Ureter (tissue), 1 donor: ENCODE measurements around the gene UMODL1. TPM values are rescaled to one million over a fixed set of nuclear protein-coding genes. Genes with fewer than 3 reads are reported as not detected.

ENCODE experiments used
- DNase-seq: peaks from one replicate; pipeline ENCODE4 v3.0.0-alpha.2; 2020; ENCODE audit warnings: low spot score
- total RNA-seq: library from RNA; stranded (reverse); gene quantifications from one replicate; pipeline ENCODE4 v1.2.4, GENCODE V29; 2023
- donor health status: DM: yes; HTN: yes; CAD: no.

UMODL1 gene
- total RNA-seq, 1 donor from 2014 or later = not detected

DNA sequence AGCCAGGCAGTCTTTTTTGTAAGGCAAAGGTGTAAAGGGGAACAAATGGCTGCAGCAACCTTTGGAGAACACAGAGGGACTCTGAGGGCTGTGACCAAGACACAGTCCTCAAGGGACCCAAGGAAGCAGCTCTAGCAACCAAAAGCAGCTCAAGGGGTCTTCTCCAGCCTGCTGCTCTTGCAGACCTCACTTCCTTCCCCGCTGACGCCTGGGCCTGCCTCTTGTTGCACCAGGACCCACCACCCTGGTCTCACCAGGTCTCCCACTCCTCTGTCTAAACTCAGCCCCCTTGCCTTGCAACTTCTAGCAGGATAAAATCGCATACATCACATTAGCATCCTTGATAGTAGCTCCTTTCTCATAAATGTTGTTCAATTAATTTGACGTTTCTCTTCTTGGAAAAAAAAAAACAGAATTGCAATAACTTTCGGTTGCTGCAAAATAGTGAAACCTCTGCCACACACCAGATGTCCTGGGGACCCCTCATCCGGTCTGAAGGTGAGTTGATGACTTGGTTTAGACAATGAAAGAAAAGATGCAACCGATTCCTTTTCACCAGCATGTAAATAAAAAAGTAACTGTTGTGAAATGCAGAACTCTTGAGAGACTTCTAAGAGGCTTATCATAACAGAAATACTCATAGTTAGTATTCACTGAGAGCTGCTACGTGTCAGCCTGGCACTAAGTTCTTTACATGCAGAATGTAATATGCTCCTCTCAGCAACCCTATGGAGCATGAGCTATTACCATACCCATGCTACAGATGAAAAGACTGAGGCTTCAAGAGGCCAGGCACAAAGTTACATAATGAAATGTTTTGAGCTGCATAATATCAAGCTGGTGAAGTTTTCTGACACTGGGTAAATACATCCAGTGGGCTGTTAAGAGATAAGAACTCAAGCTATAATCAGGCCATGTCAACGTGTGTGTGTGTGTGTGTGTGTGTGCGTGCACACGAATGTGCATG lies 58.5 kb downstream of the UMODL1 start:
- DNase-seq = no peak

DNA sequence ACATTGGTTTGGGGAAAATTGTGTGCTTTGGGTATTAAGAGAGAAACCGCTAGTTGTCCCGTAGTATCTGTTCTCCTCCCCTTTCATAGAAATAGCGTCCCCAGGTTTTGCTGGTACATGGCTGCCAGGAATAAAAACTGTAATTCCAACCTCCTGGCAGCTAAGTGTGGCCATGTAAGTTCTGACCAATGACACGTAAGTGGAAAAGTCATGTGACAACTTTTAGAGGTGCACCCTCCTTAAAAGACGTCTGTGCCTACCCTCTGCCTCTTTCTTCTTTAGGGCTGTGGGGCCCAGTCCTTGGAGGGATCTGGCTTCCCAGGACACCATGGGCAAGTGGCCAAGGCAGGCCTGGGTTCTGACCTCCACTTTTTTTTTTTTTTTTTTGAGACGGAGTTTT lies 59.3 kb downstream of the UMODL1 start:
- no peak for DNase-seq

DNA sequence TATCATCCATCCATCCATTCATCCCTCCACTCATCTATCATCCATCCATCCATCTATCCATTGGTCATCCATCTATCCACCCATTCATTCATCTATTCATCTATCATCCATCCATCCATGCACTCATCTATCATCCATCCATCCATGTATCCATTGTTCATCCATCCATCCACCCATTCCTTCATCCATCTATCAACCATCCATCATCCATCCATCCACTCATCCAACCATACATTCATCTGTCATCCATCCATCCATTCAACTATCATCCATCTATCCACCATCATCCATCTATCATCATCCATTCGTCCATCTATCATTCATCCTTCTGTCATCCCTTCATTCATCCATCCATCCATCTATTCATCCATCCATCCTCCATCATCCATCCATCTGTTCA lies 61.1 kb downstream of the UMODL1 start:
- no peak for DNase-seq

DNA sequence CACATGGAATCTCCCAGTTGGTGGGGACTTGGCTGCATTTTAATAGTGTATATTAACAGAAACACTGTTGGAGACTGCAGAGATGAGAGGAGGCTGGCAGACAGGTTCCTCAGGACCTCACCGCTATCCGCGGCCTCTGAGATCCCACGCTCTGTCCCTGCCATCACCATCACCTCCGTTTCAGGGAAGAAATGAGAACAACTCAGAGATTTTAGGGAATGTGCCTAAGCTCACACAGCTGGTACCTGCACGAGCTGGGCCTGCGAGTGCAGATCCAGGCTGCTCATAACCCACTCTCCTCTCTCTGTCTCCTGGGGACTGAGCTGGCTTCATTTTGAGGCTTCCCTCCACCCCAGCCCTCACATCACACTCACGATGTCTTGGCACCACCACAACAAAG lies 62.0 kb downstream of the UMODL1 start:
- no peak for DNase-seq

DNA sequence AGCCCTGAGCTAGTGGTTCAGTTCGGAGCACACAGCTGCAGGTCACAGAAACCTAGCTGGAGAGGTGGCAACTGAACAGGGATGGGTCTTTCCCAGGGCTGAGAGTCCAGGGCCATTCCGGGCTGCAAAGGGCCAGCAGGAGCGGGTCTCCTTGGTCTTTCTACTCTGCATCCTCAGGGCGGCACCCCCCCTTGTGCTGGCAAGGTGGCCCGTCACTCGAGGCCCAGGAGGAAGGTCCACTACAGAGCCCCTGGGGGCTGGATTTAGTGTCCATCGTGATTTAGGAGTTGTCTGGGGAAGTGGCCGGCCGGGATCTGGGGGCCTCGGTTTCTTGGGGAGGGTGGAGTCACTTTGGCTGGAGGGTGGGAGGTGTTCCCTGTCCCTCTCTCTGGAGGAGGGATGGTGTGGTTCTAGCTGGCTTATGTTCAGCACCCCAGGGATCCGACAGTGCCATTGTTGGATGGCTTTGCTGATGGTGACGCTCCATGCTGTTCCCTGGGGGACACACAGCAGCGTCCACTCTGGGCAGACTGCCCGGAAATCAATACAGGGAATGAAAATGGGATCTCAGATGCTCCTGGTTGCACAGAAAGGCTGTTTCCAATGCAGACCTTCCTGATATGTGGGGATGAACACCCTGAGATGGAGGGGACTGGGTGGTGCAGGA lies 64.4 kb downstream of the UMODL1 start:
- DNase-seq = no peak

DNA sequence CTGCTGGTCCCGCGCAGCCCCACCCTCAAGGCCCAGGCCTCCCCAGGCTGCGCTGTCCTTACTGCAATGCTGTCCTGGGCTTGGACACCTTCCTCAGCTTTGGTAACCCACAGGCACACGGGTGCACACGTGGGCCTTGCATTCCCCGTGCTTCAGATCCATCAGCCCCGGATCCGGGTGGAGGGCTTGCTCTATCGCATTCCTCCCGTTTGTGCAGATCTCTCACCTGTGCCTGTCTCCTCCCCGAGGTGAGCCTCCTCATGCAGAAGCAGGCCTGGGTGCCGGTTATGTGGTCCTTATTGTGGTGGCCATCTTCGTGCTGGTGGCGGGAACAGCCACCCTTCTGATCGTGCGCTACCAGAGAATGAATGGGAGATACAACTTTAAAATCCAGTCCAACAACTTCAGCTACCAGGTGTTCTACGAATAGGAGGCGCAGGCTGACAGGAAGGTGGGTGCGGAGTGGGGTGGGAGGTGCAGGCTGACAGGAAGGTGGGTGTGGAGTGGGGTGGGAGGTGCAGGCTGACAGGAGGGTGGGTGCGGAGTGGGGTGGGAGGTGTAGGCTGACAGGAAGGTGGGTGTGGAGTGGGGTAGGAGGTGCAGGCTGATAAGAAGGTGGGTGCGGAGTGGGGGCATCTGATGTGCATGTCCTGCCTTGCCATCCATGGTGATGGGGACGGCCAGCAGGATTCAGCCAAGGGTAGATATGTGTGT lies 66.2 kb downstream of the UMODL1 start:
- no peak for DNase-seq

DNA sequence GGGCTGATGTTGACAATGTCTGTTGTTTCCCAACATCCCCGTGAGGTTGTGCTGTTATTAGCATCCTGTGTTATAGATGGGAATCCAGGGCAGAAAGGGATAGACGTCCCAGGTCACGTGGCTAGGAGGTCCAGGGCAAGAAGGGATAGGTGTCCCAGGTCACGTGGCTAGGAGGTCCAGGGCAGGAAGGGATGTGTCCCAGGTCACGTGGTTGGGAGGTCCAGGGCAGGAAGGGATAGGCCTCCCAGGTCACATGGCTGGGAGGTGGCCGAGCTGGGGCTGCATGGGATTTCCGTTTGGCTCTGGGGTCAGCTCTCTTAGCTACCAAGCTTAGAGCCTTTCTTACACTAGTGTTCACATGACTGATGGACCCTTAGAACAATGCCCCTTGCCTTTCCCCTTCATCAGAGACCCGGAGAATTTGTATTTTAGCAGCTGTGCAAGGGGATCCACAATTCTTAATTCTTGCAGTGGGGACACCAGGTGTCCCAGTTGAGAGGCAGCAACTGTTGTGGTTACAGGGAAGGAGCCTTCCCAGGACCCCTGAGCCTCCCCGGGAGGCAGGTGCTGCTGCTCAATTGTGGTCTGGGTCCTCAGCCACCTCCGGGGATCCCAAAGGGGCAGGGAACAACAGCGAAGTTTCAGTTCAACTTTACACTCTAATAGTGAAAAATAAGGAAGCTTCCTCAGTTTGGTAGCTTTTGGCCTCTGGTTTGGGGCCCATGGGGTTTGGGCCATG lies 69.2 kb downstream of the UMODL1 start:
- DNase-seq = no peak

DNA sequence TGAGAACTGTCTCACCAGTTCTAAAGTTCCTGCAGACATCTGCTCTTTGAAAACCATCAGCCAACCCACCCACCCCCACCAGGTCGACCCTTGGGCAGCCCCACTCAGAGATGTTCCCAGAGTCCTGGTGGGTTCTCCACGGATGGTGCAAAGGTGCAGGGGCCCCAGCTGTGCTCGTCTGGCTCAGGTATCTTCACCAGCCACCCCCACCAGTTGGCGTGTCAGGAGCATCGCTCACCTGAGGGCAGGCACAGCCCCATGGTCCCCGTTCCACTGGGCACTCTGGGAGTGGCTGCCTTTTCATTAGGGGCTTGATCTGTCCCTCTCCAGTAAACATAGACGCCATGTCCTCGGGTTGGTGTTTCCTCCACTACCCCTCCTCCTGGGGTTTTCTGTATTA lies 70.5 kb downstream of the UMODL1 start:
- no peak for DNase-seq

DNA sequence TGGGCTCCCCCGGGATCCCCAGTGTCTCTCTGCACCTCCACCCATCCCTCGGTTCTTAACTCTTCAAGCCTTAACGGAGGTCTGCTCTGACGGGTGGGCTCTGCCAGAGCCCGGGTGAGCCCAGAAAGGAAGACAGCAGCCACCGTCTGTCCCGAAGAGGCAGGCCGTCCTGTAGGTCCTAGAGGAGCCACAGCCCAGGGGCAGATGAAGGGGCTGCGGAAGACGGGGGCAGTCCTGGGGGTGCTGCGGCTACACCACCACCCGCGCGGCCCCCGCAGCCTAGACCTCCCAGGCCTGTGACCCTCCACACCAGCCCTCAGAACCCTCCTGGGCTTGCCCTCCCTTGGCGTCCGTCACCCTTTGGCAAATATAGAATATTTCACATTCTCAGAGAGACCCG lies 71.0 kb downstream of the UMODL1 start:
- no peak for DNase-seq

DNA sequence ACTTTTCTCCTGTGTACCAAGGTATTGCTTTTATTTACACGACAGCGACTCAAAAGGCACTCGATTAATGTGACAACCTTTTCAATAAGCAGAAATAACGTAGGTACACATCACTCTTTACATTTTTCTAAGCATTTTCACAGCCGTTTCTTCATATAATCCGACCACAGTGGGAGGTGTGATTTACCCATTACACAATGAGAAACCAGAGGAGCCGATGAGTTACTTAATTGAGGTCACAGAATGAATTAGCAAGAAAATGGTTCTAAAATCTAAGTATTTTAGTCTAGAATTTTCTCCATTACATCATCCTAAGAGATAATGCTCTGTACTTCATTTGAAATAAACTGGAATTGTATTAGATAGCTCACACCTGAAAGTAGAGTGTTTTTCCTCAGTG lies 71.5 kb downstream of the UMODL1 start:
- DNase-seq = no peak

DNA sequence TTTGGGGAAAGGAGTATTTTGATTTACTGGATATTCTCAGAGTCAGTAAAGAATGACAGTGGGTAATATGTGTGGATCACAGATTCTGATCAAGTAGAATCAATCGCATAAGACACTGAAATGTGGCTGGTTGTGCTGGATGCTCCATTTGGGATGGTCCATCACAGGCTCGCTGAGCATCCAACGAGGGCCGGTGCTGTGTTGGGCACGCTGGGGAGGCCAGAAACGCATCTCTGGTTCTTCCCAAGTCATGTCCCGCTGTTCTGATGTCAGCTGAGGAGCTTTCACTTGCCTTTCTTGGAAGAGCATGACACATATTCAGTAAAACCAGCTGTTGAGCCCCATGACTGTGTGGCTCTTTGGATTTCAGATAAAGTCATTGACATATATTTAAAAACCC lies 72.0 kb downstream of the UMODL1 start:
- no peak for DNase-seq

DNA sequence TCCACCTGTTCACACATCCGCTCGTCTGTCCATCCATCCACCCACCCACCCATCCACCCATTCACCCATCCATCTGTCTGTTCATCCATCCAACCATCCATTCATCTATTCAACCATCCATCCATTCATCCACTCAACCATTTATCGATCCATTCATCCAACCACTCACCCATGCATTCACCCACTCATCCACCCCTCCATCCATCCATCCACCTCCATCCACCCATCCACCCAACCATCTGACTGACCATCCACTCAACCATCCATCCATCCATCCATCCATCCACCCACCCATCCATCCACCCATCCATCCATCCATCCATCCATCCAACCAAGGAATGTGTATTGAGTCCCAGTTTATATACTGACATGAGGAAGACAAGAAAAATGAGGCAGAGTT lies 73.1 kb downstream of the UMODL1 start:
- DNase-seq = no peak

DNA sequence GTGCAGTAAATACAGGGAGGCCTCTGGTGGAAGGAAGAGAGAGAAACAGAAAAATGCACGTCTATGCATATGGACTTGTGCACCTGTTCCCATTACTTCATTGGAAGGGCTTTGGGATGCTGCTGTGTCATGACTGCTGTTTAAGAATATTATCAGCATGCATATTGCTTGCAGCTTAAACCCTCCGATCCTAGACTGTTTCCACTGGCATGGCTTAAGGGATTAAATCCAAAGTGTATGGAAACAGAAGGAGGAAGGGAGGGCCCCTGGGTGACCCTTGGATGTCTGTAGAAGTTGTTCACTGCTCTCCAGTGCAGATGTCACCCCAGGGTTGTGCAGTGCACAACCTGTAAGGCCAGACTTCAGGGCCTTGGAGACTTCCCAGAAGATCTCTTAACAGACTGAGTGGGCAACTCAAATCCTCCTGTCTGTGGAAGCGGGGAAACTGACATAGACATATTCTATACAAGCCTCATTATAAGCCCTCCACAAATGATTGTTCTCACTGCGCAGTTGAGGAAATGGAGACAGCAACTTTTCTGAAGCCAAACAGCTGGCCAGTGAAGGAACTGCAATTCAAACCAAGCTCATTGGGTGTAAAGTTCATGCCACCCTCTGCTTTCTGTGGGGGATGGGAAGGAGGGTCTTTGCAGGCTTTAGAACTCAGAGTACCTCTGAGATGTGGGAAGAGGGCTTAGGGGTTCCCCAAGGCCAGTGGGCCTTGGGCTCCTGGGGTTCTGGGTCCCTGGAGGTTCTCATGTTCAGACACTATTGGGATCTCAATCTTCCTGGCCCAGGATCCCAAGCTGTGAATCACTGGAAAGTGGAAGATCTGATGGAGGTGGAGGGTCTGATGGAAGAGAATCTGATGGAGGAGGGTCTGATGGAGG lies 73.8 kb downstream of the UMODL1 start:
- no peak for DNase-seq

DNA sequence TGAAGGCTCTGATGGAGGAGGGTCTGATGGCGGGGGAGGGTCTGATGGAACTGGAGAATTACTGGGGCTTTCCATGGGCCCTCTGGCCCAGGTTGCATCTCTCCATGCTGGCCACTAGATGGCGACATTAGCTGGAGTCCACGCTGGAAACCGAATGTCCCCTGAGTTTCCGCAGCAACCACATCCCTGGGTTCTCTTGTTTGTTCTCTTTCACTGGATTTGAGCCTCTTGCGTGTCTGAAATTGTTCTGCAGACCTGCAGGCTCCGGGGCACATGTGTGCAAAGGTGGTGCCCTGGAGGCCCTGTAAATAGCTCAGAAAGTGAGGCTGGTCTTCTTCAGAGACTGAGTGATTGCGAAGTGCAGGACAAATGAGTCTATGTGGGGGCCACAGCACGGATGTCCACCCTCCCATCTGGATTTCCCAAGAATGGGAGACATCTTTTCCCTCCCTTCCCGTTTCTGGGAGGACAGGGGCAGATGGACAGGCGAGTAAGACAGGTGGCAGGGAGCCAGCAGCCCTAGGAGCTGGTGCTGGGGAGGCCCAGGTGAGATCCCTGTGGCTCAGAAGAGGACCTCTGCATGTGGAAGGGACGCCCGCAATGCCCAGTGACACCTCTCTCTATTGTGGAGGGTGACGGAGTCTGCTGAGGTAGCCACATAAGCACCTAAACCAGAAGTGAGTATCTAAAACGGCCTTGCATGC lies 74.6 kb downstream of the UMODL1 start:
- peak; percentile 66 for DNase-seq

DNA sequence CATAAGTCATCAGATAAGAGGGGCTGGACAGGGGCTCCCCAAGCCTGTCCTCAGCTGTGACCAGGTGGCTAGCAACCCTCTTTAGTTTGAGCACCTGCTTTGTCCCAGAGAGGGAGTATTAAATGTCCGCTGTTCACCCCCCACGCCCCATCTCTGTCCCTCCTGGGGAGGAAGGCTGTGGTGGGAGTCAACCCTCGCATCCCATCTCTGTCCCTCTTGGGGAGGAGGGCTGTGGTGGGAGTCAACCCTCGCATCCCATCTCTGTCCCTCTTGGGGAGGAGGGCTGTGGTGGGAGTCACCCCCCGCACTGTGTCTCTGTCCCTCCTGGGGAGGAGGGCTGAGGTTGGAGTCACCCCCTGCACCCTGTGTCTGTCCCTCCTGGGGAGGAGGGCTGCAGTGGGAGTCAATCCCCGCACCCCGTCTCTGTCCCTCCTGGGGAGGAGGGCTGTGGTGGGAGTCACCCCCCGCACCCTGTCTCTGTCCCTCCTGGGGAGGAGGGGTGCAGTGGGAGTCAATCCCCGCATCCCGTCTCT lies 75.2 kb downstream of the UMODL1 start:
- DNase-seq = no peak

DNA sequence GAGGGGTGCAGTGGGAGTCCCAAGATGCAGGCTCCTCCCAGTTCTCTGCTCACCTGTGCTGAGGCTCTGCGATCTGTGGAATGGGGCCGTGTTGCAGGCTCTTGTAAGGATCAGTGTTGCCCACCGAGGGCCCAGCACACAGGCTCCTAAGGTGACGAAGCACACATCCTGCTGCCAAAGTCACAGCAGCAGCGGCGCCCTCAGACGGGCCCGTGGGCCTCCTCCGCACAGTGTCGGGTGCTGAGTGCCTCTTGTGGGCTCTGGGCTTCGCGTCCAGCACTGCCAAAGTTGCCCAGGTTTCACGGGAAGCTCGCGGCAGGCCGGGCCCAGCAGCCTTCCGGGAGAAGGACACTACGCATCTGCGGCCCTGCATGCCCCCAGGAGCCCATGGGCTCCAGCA lies 75.7 kb downstream of the UMODL1 start:
- no peak for DNase-seq

DNA sequence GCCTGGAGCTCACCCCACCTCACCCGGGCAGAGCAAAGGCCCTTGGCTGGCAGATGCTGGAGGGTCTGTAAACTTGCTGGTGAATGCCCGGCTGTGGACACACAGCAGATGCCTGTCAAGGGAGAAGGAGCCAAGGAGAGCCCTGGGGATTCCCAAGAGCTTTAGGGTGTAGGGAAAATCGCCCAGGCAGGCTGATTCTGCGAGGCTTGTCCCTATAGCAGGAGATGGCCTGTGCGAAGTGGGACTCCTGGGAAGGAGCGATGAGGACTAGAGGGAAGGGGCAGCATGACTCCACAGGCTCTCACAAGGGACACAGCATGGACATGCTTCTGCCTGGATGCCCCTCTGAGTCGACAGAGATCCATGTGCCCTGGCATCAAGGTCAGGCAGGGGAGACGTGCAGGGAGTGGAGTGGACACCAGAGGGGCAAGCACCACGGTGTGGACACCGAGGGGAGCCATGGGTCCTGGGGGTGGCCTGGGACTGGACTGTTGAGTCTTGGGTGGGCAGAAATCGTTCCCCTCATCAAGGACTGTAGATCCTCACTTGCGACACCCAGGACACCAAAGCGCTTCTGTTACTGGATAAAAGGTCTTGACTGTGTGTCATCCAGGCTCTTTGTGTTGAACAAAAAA lies 76.4 kb downstream of the UMODL1 start:
- no peak for DNase-seq

DNA sequence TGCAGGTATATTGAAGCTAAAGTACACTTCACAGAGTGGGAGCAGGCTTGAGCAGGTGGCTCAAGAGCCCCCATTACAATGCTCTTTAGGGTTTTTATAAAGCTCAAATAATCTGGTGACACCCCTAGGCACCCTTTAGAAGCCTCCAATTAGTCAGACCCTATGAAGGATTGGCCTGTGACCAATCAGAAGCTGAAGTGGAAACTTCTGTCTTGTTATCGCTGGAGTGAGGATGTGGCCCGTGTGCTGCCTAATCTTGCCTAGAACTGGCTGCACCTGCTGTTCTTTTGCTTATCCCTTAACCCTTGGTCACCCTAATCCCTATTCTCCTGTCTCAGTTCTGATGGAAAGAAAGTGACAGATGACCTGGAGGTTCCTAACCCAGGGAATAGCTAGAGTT lies 77.0 kb downstream of the UMODL1 start:
- DNase-seq = no peak

DNA sequence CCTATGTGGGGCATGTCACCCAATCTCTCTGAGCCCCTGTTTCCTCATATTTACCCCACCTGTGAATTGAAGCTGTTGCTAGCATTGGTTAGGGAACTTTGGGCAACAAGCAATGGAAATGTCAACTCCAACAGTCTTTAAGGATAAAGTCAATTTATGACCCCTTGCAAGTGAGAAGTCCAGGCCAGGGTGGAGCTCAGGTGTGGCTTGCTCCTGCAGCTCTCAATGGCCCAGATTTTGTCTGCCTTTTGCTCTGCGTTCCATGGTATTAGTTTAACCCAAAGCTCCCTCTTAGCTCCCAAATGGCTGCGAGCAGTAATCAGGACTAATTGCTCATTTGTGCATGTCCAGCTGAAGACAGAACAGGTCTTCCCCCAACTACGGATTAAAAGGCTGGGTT lies 77.5 kb downstream of the UMODL1 start:
- DNase-seq = no peak
